Measurements from ENCODE around the gene LGI1.

DNA sequence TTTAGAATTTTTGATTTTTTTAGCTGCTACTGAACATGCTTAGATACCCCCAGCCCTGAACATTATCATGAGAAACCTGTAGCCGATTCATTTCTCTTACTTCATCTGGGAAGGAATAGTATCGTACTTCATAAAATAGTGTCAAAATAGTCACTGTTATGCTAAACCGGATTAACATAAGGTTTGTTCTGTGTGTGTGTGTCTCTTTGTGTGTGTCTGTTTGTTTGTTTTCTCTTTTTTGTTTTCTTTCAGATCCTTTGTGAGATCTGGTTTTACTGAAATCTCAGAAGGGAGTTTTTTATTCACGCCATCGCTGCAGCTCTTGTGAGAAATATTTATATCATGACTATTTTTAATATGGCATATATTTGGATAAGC lies 761 bp downstream of the LGI1 start:
- TF ChIP-seq, protein P1, sequence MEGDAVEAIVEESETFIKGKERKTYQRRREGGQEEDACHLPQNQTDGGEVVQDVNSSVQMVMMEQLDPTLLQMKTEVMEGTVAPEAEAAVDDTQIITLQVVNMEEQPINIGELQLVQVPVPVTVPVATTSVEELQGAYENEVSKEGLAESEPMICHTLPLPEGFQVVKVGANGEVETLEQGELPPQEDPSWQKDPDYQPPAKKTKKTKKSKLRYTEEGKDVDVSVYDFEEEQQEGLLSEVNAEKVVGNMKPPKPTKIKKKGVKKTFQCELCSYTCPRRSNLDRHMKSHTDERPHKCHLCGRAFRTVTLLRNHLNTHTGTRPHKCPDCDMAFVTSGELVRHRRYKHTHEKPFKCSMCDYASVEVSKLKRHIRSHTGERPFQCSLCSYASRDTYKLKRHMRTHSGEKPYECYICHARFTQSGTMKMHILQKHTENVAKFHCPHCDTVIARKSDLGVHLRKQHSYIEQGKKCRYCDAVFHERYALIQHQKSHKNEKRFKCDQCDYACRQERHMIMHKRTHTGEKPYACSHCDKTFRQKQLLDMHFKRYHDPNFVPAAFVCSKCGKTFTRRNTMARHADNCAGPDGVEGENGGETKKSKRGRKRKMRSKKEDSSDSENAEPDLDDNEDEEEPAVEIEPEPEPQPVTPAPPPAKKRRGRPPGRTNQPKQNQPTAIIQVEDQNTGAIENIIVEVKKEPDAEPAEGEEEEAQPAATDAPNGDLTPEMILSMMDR (IDR thresholded peaks at IDR 0.05): no peak
- TF ChIP-seq ETV6 (CRISPR knock-in tag; IDR thresholded peaks at IDR 0.05): no peak
- no peak for TF ChIP-seq CREB1 (CRISPR knock-in tag; IDR thresholded peaks at IDR 0.05)
